ENCODE measurements around the gene OR13C9.
"Not testable (repeated sequence)": the region's sequence is repeated elsewhere in the genome, so short reads cannot be mapped to it uniquely, and the experiment has no call there.

OR13C9 gene

GRCh38 chr9:104618104-104618503 is at the start of gene OR13C9:
TSS of gene OR13C9 (minus strand) at chr9:104618204. CDS start at chr9:104618204, 0 bp downstream.
- no peak for DNase-seq (ENCODE audit: low spot score)

- no peak for DNase-seq (ENCODE audit: low spot score)
Measured at GRCh38 chr9:104658496-104659195, 40.6 kb upstream of the OR13C9 start.

- DNase-seq (ENCODE audit: low spot score), result no peak
Measured at GRCh38 chr9:104635456-104635855, 17.5 kb upstream of the OR13C9 start.

GRCh38 chr9:104633976-104634520 is 16.0 kb upstream of the OR13C9 start:
- no peak for DNase-seq (ENCODE audit: low spot score)

GRCh38 chr9:104625964-104626363 is 8.0 kb upstream of the OR13C9 start:
- DNase-seq (ENCODE audit: low spot score), result not testable (repeated sequence)

- DNase-seq (ENCODE audit: low spot score), result no peak
Measured at GRCh38 chr9:104617418-104617817, 586 bp downstream of the OR13C9 start.

GRCh38 chr9:104611213-104611612 is 6.8 kb downstream of the OR13C9 start:
- no peak for DNase-seq (ENCODE audit: low spot score)

- DNase-seq (ENCODE audit: low spot score), result no peak
Measured at GRCh38 chr9:104608336-104608735, 9.7 kb downstream of the OR13C9 start.

- DNase-seq (ENCODE audit: low spot score), result no peak
Measured at GRCh38 chr9:104606152-104606551, 11.9 kb downstream of the OR13C9 start.

- DNase-seq (ENCODE audit: low spot score), result not testable (repeated sequence)
Measured at GRCh38 chr9:104605527-104605926, 12.5 kb downstream of the OR13C9 start, which contains the start of gene OR13C2. TSS of gene OR13C2 (minus strand) at chr9:104605627. CDS start at chr9:104605627, 0 bp downstream.

GRCh38 chr9:104604801-104605200 is 13.2 kb downstream of the OR13C9 start:
- DNase-seq (ENCODE audit: low spot score), result no peak

GRCh38 chr9:104599313-104599712 is 18.7 kb downstream of the OR13C9 start, which contains the start of gene OR13C5:
TSS of gene OR13C5 (minus strand) at chr9:104599413. CDS start at chr9:104599413, 0 bp downstream.
- not testable (repeated sequence) for DNase-seq (ENCODE audit: low spot score)

- DNase-seq (ENCODE audit: low spot score), result not testable (repeated sequence)
Measured at GRCh38 chr9:104598749-104599148, 19.3 kb downstream of the OR13C9 start.

GRCh38 chr9:104589626-104590025 is 28.4 kb downstream of the OR13C9 start:
- DNase-seq (ENCODE audit: low spot score), result no peak

GRCh38 chr9:104586496-104587180 is 31.4 kb downstream of the OR13C9 start:
- no peak for DNase-seq (ENCODE audit: low spot score)

- no peak for DNase-seq (ENCODE audit: low spot score)
Measured at GRCh38 chr9:104580562-104580961, 37.4 kb downstream of the OR13C9 start.

- no peak for DNase-seq (ENCODE audit: low spot score)
Measured at GRCh38 chr9:104577263-104577662, 40.7 kb downstream of the OR13C9 start.

- no peak for DNase-seq (ENCODE audit: low spot score)
Measured at GRCh38 chr9:104575456-104575855, 42.5 kb downstream of the OR13C9 start.

- DNase-seq (ENCODE audit: low spot score), result no peak
Measured at GRCh38 chr9:104572612-104573011, 45.4 kb downstream of the OR13C9 start.

- DNase-seq (ENCODE audit: low spot score), result no peak
Measured at GRCh38 chr9:104568868-104569267, 49.1 kb downstream of the OR13C9 start, which contains the start of gene OR13C8. TSS of gene OR13C8 (plus strand) at chr9:104569168. CDS start at chr9:104569168, 0 bp downstream.
